ENCODE data around the gene KCNJ15.

Gene KCNJ15

DNA sequence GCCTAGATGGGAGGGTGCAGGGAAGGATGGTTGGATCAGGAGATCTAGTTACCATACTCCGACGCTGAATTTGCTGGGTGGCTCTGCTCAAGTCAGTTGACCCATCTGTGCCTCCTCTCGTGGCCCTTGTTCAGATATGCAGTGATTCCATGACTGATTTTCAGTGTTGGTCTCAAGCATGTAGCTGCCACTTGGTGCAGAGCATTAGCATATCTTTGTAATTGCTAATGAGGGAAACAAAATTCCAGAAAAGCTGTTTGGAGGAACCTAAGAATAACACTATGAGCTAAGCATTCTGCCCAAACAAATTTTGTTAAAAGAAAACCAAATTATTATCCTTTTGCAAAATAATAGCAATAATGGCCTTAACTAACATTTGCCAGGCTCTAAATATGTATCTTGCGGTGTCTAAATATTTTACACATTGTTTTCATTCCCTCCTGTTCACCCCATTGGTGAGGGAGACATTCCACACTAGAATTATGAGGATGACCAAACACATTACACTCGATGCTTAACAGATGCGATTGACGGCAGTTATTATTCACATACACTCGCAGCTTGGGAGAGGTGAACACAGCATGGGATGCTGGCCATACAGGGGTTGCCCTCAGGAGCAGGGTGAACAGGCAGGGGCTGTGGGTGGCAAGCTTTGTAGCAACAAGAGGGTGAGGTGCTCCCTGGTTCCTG is 69.1 kb downstream of the KCNJ15 start:
- DNase-seq (ENCODE audit: low read depth in 2 of 2): no peak

- no peak for DNase-seq (ENCODE audit: low read depth in 2 of 2)
These were observed 69.6 kb downstream of the KCNJ15 start for GRCh38 chr21:38326429-38326828.

GRCh38 chr21:38326899-38327298 is 70.1 kb downstream of the KCNJ15 start:
- DNase-seq (ENCODE audit: low read depth in 2 of 2): no peak

DNA sequence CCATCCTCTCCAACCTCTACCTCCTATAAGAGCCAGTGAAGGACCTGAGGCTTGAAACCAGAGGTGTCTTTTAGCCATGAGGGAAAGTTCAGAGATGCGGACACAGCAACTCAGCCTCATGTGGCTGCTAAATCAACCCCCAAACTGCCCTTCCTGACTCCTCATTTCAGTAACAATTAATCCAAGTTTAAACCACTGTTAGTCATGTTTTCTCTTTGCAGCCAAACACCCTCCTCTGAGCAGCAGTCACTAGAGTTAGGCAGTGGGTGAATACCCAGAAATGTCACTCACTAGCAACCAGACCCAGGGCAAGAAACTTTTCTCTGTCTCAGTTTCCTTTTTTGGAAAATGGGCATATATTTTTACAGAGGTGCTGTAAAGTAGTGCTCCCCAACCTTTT is 71.2 kb downstream of the KCNJ15 start:
- DNase-seq (ENCODE audit: low read depth in 2 of 2): no peak

DNA sequence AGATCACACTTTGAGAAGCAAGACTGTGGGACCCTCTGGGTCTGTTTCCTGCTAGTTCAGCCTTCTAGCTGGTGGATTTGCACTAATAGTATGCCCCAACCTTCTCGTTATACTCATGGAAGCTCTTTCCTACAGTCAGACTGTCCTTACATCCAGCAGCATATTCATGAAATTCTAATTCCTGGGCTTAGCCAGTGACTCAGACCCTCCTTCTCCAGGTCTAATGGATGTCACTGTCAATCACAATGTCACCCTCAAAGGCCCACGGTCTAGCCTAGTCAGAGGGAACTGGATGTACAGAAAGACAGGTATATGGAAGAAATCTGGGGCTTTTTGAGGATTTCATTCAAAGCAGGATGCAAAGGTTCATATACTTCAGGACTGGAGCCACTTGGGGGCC is 72.4 kb downstream of the KCNJ15 start:
- no peak for DNase-seq (ENCODE audit: low read depth in 2 of 2)

- no peak for DNase-seq (ENCODE audit: low read depth in 2 of 2)
These were observed 73.9 kb downstream of the KCNJ15 start for GRCh38 chr21:38330666-38331065.

- DNase-seq (ENCODE audit: low read depth in 2 of 2): no peak
These were observed 76.8 kb downstream of the KCNJ15 start for GRCh38 chr21:38333301-38334272.

- DNase-seq (ENCODE audit: low read depth in 2 of 2): no peak
These were observed 78.1 kb downstream of the KCNJ15 start for GRCh38 chr21:38334866-38335265.

DNA sequence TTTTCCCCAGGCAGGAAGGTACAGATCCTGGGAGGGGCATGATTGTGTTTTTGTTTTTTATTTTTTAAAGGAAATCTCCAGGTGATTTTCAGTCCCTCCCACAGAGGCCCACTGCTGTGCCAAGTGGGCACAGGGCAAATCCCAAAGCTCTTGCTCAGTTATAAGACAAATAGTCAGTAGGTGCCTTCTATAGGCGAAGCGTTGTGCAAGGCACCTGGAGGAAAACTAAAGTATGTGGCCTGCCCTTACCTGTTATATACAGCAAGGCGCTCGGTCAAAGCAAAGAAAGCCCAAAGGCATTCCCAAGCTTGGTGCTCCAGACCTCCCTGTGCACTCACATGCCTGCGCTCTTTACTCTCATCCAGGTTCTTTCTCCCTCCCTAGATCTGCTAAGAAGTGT is 81.0 kb downstream of the KCNJ15 start:
- DNase-seq (ENCODE audit: low read depth in 2 of 2): no peak

DNA sequence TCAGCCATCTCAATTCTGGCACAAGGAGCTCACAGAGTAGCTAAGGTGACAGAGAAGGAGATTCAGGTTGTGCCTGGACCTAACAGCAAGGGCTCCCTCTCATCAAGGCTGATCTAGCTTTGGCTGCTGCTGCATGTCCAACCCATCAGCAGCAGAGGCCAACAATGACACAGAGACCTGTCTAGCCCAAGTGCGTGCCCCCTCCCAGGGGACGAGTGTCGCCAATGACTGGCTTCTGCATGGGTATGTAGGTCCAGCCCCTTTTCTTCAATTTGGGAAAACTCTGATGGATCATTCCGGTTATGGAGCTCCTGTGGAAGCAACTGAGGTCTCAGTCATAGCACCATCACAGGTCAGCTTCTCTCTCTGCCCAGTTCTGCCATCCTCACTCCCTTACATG is 83.3 kb downstream of the KCNJ15 start:
- no peak for DNase-seq (ENCODE audit: low read depth in 2 of 2)

GRCh38 chr21:38341546-38342012 is 84.8 kb downstream of the KCNJ15 start:
- DNase-seq (ENCODE audit: low read depth in 2 of 2): no peak

- DNase-seq (ENCODE audit: low read depth in 2 of 2): no peak
These were observed 85.9 kb downstream of the KCNJ15 start for GRCh38 chr21:38342739-38343138.

DNA sequence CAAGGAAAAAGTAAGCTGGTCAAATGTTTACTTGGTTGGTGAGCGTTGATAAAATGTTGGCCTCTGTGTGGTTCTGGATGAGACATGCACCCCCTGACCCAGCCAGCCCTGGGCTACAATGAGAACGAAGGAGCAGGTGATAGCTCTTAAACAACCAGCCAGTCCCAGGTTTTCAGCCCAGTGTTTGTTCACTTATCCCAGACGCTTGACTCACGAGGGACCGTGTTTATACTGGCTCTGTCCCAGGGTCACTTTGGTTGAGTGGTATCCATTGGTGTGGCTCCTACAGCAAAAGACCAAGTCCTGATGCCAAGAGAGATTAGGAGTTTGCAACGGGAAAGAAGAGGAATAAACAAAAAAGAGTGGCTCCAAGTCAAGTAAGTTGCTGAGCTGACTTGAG is 86.9 kb downstream of the KCNJ15 start:
- no peak for DNase-seq (ENCODE audit: low read depth in 2 of 2)

- DNase-seq (ENCODE audit: low read depth in 2 of 2): no peak
These were observed 89.5 kb downstream of the KCNJ15 start for GRCh38 chr21:38346286-38346685.

DNA sequence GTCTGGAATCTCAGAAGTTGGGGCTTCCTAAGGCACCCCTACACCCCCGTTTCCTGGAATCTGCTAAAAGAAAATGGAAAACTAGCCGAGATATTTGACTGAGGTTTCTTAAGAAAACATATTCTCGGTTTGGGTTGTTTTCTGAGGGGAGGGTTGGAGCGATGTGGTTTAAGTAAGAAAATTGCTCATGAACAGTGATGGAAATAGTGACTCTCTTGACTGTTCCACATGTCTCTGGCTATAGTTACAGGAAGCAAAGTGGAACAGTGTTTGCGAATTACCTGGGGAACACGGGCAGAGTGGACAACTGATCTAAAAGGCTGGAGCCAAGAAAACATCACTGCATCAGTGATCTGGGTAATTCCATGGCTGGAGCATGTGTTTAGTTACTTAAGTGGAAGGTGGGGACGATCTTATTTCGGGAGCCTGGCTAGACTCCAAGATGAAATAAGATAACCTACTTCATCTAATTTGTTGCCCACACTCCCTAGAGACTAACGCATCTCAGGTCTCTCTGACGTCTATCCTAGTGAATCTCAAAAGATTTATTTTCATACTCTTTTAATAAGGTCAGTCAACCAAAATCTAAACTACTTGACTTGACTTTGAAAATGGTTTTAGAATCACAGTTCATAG is 92.4 kb downstream of the KCNJ15 start:
- DNase-seq (ENCODE audit: low read depth in 2 of 2): no peak

- no peak for DNase-seq (ENCODE audit: low read depth in 2 of 2)
These were observed 93.2 kb downstream of the KCNJ15 start for GRCh38 chr21:38349977-38350376.

GRCh38 chr21:38350684-38351083 is 93.9 kb downstream of the KCNJ15 start:
- DNase-seq (ENCODE audit: low read depth in 2 of 2): no peak

- DNase-seq (ENCODE audit: low read depth in 2 of 2): no peak
These were observed 94.6 kb downstream of the KCNJ15 start for GRCh38 chr21:38351176-38351959.

- no peak for DNase-seq (ENCODE audit: low read depth in 2 of 2)
These were observed 95.2 kb downstream of the KCNJ15 start for GRCh38 chr21:38351961-38352521.

DNA sequence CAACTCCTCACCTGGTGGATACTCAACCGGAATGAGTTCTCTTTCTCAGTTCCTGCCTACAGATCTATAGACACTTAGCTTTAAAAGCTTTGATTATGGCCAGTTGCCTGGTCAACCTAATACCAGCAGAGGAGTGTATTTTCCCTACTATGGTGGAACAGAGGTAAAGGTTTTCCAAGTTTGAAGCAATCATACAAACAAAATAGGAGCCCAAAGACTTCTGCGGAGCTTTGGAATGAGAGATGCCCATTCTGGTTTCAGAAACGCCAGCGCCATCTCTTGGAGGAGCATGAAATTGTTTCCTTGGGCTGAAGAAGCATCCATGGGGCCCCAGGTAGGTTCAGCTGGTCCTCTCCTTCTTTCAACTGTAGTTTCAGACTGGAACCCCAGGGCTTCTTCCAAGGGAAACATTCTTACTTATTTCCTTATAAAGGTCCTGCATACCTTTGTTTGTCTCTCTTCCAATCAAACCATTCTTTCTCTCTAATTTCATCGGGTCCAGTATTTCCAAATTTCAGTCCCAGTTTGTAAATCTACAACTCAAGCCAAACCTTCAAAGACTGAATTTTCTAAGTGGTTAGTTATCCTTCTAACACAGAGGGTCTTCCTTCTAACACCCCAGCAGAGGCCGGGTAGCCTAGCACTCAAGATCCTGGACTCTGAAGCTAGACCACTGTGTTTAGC is 95.9 kb downstream of the KCNJ15 start:
- DNase-seq (ENCODE audit: low read depth in 2 of 2): no peak

GRCh38 chr21:38354231-38354630 is 97.4 kb downstream of the KCNJ15 start:
- no peak for DNase-seq (ENCODE audit: low read depth in 2 of 2)

Measured in stimulated activated CD8-positive, alpha-beta memory T cell treated with anti-CD3 and anti-CD28 coated beads, Interleukin-7, amount 100 ng/mL, for 1 hour (primary cell).